Nephron (organoid): ENCODE results near the gene REPS1.
A peak's percentile ranks its signal among the peaks of the same experiment; 100 is the strongest.

Experiments used
- H3K27ac Mint-ChIP-seq, 3 experiments: 2 replicates each; pipeline ENCODE4 v1.8.0; 2020; ENCODE audit warnings: mixed read lengths in 3 of 3, mild to moderate bottlenecking in 2 of 3, moderate library complexity in 1 of 3
- H3K27me3 Mint-ChIP-seq: 2 replicates; pipeline ENCODE4 v1.8.0; 2021; ENCODE audit warnings: low read depth, mild to moderate bottlenecking, moderate library complexity, mixed read lengths
- H3K36me3 Mint-ChIP-seq: 2 replicates; pipeline ENCODE4 v1.8.0; 2020; ENCODE audit warnings: low read depth, mixed read lengths
- H3K4me1 Mint-ChIP-seq: 2 replicates; pipeline ENCODE4 v1.8.0; 2020; ENCODE audit warnings: mixed read lengths
- H3K4me3 Mint-ChIP-seq, 3 experiments: 2 replicates each; pipeline ENCODE4 v1.8.0; 2020; ENCODE audit warnings: mild to moderate bottlenecking in 3 of 3, mixed read lengths in 3 of 3, moderate library complexity in 2 of 3
- H3K9me3 Mint-ChIP-seq: 2 replicates; pipeline ENCODE4 v1.8.0; 2020; ENCODE audit warnings: mixed read lengths
- TF ChIP-seq, protein P1 (sequence below), 3 experiments: fragments of 200-600 bp; sonication (generic); IDR thresholded peaks; one replicate each; pipeline ENCODE4 v1.5.0; 2021; ENCODE audit warnings: antibody characterized with exemption in 3 of 3; ENCODE audit not compliant: unreplicated experiment in 3 of 3

The REPS1 gene

DNA sequence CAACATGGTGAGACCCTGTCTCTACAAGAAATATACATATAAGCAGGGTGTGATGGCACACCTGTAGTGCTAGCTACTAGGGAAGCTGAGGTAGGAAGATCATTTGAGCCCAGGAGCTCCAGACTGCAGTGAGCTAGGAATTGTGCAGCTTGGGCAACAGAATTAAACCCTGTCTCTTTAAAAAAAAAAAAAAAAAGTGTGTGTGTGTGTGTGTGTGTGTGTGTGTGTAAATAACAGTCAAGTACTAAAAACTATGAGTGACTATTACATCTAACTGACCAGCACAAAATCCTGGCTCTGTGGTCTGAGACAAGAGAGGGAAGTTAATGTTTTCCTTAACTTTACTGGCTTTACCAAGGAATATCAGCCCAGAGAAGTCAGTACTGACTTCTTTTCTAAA lies 32.8 kb downstream of the REPS1 start:
- no peak overlapping the region for H3K27ac Mint-ChIP-seq
- H3K36me3 Mint-ChIP-seq, result peaks cover 6% of the 10 kb centered on the region
- no peaks in the 10 kb centered on the region for H3K9me3 Mint-ChIP-seq
- no peak overlapping the region for H3K4me3 Mint-ChIP-seq
- no peaks in the 10 kb centered on the region for H3K27me3 Mint-ChIP-seq
- TF ChIP-seq, protein P1, sequence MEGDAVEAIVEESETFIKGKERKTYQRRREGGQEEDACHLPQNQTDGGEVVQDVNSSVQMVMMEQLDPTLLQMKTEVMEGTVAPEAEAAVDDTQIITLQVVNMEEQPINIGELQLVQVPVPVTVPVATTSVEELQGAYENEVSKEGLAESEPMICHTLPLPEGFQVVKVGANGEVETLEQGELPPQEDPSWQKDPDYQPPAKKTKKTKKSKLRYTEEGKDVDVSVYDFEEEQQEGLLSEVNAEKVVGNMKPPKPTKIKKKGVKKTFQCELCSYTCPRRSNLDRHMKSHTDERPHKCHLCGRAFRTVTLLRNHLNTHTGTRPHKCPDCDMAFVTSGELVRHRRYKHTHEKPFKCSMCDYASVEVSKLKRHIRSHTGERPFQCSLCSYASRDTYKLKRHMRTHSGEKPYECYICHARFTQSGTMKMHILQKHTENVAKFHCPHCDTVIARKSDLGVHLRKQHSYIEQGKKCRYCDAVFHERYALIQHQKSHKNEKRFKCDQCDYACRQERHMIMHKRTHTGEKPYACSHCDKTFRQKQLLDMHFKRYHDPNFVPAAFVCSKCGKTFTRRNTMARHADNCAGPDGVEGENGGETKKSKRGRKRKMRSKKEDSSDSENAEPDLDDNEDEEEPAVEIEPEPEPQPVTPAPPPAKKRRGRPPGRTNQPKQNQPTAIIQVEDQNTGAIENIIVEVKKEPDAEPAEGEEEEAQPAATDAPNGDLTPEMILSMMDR (IDR thresholded peaks at IDR 0.05; ENCODE audit: unreplicated experiment in 3 of 3), result no peak
- H3K4me1 Mint-ChIP-seq, result peaks cover 10% of the 10 kb centered on the region

DNA sequence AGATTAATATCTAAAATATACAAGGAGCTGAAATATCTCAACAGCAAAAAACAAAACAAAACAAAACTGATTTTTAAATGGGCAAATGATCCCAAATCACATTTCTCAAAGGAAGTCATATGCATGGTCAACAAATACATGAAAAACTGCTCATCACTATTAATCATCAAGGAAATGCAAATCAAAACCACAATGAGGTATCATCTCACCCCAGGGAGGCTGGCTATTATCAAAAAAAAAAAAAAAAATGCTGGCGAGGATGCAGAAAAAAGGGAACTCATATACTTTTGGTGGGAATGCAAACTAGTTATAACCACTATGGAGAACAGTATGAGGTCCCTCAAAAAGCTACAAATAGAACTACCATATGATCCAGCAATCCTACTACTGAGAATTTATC lies 34.6 kb downstream of the REPS1 start:
- peaks cover 6% of the 10 kb centered on the region for H3K36me3 Mint-ChIP-seq
- no peaks in the 10 kb centered on the region for H3K9me3 Mint-ChIP-seq
- TF ChIP-seq, protein P1 (IDR thresholded peaks at IDR 0.05; ENCODE audit: unreplicated experiment in 3 of 3), result no peak
- no peak overlapping the region for H3K27ac Mint-ChIP-seq
- no peak overlapping the region for H3K4me3 Mint-ChIP-seq
- H3K4me1 Mint-ChIP-seq, result peaks cover 10% of the 10 kb centered on the region
- H3K27me3 Mint-ChIP-seq, result no peaks in the 10 kb centered on the region

DNA sequence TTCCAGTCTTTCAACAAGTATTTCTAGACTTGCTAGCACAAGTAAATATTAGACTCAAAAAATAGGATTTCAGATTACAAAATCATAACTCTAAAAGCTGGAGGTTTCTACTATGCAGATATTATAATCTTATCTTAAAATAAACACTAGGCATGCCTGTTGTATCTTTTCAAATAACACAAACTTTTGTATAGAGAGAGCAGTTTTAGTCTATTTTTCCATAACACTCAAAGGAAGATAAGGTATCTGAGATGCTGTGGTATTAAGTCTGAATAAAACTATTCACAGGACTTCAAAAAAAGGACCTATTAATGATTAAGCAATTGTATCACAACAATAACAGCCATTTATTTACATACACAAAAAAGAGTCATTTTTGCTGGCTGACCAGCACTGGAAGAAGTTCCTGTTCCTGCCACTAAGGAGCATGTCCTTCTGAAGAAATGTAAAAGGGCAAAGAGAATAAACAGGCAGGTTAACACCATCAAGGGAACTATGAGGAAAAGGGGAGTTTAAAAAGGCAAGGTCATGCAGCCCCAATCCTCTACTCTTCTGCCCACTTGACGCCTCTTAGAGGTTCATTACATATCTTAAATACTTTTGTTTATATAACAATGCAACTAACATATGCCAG lies 39.4 kb downstream of the REPS1 start:
- no peaks in the 10 kb centered on the region for H3K4me1 Mint-ChIP-seq
- peaks cover 21% of the 10 kb centered on the region for H3K36me3 Mint-ChIP-seq
- TF ChIP-seq, protein P1 (IDR thresholded peaks at IDR 0.05; ENCODE audit: unreplicated experiment in 3 of 3), result no peak
- H3K4me3 Mint-ChIP-seq, result no peak overlapping the region
- H3K27ac Mint-ChIP-seq, result peak overlapping the region in 1 of 3 experiments; percentile 13
- H3K27me3 Mint-ChIP-seq, result no peaks in the 10 kb centered on the region
- no peaks in the 10 kb centered on the region for H3K9me3 Mint-ChIP-seq

DNA sequence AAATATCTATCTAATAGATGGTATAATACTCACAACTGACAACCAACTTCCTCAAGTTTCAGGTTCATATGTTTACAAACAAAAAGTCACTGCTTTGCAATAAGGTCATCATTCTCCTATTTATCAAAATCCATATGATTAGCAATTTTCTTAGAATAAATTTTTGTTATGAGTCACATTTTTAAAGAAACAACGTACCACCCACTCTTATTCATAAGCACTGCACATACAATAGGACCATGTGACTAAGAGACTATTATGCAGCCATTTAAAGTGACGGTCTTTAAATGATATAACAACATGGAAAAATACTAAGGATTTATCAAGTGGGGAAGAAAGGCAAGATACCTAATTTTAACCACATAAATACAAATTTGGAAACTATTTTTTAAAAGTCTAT lies 40.0 kb downstream of the REPS1 start:
- TF ChIP-seq, protein P1 (IDR thresholded peaks at IDR 0.05; ENCODE audit: unreplicated experiment in 3 of 3), result no peak
- Mint-ChIP-seq H3K4me1 (no peaks in the 10 kb centered on the region), H3K4me3 (no peak overlapping the region), H3K9me3 (no peaks in the 10 kb centered on the region), H3K27me3 (no peaks in the 10 kb centered on the region), H3K27ac (no peak overlapping the region), H3K36me3 (peaks cover 20% of the 10 kb centered on the region)

DNA sequence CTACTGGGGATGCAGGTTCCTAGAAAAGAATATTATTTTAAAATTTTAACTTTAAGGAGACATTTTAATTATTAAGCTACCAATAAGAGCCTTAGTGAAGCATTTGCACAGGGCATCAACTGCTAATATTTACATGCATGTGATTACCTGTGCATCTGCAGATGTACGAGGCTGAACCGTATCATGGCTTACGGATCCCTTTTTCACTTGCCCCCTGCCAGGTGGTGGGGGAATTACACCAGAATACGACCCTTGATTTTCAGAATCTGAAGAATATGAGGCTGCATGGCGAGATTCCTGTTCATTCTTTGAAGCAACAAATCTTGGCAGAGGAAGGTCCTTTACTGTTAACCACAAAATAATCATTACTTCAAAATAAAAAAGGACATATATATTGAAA lies 42.7 kb downstream of the REPS1 start:
- TF ChIP-seq, protein P1 (IDR thresholded peaks at IDR 0.05; ENCODE audit: unreplicated experiment in 3 of 3), result peak in 1 of 3 experiments; percentile 12
- no peaks in the 10 kb centered on the region for H3K27me3 Mint-ChIP-seq
- no peak overlapping the region for H3K4me3 Mint-ChIP-seq
- no peaks in the 10 kb centered on the region for H3K9me3 Mint-ChIP-seq
- no peak overlapping the region for H3K27ac Mint-ChIP-seq
- H3K36me3 Mint-ChIP-seq, result peaks cover 33% of the 10 kb centered on the region
- no peaks in the 10 kb centered on the region for H3K4me1 Mint-ChIP-seq

DNA sequence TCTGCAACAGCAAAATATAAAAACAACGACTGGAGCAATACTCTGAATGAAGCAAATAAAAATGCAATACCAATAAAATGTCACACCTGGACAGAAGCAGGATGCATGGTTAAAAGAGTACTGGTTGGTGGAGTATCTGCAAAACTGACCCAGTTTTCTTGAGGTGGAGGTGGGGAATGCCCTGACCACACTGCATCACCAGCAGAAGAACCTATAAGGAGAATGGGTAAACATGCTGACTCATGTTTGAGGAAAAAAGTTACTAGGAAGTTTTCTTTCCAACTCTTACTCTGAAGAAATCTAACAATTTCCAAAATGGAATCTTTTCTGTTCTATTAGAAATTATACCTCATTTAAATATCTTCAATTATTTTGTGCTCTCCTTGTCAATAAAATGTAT lies 43.6 kb downstream of the REPS1 start:
- Mint-ChIP-seq H3K9me3 (no peaks in the 10 kb centered on the region), H3K4me3 (no peak overlapping the region), H3K4me1 (no peaks in the 10 kb centered on the region), H3K27ac (no peak overlapping the region), H3K27me3 (no peaks in the 10 kb centered on the region), H3K36me3 (peaks cover 40% of the 10 kb centered on the region)
- TF ChIP-seq, protein P1 (IDR thresholded peaks at IDR 0.05; ENCODE audit: unreplicated experiment in 3 of 3), result no peak
